ENCODE results near the gene PCDHGA6.
"Not testable (repeated sequence)": the region's sequence is repeated elsewhere in the genome, so short reads cannot be mapped to it uniquely, and the experiment has no call there.

PCDHGA6 gene

GRCh38 chr5:141373673-141374317, at the start of gene PCDHGA6:
TSS of gene PCDHGA6 (plus strand) at chr5:141373891. CDS start at chr5:141374084, 193 bp downstream.
- no peak for DNase-seq (ENCODE audit: low read depth in 3 of 3)

DNA sequence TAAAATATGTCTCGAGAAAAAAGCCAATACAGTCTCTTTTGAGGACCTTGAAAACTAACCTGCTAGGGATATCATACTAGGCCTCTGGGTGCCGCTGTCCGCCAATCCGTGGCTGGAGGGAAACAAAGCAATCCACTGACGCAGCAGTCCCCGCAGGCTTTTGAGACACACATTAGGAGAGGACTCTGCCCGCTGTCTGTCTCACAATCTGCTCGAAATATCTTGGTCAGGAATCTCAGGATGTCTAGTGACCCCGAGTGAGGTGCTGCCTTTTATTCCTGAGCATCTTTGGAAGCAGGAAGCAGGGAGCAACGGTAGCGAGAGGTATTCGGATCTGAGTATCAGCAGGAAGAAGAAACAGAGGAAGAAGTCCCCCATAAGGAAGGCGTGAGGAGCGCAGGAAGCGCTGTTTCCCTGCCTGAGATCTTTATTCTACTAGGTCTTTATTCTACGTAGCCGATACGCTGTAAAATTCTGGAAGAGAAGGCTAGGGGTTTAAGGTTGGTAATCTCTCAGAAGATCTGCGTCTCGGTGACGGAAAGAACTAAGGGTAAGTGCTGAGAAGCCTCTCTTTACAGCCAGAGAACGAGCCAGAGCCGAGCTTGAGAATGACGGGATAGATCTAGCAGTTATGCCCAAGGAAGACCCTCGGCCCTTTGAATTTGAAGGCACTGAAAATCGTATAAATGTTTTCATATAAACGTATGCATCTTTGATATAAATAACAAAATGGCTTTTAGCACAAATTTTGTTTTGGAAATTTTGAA, 47.4 kb upstream of the PCDHGA6 start:
- DNase-seq (ENCODE audit: low read depth in 3 of 3), result peak; percentile 36 to 43 (median 42)

- no peak for DNase-seq (ENCODE audit: low read depth in 3 of 3)
These were observed 45.5 kb upstream of the PCDHGA6 start for GRCh38 chr5:141328231-141328630.

- no peak for DNase-seq (ENCODE audit: low read depth in 3 of 3)
These were observed 43.2 kb upstream of the PCDHGA6 start, which contains the start of gene PCDHGA1 for GRCh38 chr5:141330299-141331080. TSS of gene PCDHGA1 (plus strand) at chr5:141330514.

GRCh38 chr5:141332571-141332970, 41.1 kb upstream of the PCDHGA6 start:
- not testable (repeated sequence) for DNase-seq (ENCODE audit: low read depth in 3 of 3)

DNA sequence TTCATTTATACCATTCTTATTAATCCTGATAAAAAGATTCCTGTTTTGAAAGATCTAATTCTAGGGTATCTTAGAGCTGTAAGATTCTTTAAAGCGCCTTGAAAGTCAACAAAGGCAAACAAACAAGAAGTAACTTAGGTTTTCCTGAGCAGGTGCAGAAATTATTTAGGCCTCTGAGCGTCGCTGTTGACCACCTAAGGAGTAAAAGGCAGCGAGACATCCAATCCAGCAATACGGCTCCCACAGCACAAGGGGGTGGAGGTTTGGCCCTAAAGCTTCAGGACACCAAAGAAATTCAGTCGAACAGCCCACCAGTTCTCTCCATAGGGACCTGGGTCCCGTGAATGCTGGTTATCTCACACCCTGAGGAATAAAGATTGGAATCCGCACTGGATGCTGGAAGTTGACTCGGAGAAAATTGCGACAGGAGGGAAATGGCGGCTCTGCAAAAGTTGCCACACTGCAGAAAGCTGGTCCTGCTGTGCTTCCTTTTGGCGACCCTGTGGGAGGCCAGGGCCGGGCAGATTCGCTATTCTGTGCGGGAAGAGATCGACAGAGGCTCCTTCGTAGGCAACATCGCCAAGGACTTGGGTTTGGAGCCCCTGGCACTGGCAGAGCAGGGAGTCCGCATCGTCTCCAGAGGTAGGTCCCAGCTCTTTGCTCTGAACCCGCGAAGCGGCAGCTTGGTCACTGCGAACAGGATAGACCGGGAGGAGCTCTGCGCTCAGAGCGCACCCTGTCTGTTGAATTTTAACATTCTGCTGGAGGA, 35.0 kb upstream of the PCDHGA6 start, which contains the start of gene PCDHGA2:
TSS of gene PCDHGA2 (plus strand) at position 223 of the 769 bp plus-strand sequence.
- DNase-seq (ENCODE audit: low read depth in 3 of 3), result no peak

- DNase-seq (ENCODE audit: low read depth in 3 of 3), result not testable (repeated sequence)
These were observed 32.8 kb upstream of the PCDHGA6 start for GRCh38 chr5:141340781-141341354.

DNA sequence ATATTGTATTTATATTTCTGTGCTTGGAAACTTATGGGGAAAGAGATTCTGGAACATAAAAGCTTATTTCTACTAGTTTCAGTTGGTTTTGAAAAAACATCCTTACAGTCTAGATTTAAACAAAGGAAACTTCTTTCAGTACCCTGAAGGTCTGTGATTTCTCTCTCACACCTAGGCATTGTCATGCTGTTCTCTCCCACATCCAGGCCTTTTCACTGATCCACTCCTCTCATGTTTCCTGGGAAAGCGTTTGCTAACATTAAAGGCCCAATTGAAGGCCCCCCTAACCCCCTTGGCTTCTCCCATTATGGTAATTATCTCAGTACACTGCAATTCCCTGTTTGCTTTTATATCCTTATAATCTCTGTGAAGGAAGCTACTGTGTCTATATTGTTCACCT, 30.9 kb upstream of the PCDHGA6 start:
- DNase-seq (ENCODE audit: low read depth in 3 of 3), result no peak

DNA sequence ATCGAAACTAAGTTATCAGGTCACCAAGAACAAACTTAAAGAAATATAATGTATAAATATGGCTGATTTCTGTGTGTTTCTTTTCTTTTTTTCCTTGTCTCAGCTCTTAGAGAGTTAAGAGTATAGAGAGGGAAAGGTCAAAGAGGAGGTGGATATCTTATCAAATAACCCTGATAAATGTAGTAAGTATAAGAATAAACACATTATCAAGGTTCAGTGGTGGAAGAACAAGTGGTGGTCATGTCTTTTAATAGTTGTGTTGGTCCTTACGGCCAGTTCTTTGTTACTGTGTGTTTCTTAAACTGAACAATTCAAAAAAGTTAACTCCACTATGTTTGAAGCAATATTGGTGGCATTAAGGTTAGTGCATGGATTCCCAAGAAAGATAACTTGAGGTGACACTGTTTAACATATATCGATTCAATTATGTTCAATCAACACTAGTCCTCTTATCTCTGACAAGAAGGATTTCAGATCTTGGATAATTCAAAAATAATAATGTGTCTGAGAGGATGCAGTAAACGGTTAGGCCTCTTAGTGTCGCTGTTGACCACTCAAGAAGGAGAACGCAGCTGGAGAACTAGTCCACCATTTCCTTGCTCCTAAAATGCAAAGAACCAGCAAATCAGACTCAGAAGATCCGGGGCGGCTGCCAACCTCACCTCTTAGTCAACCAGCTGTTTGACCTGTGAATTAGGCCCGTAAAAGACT, 30.3 kb upstream of the PCDHGA6 start, which contains the start of gene PCDHGA3:
TSS of gene PCDHGA3 (plus strand) at position 588 of the 711 bp plus-strand sequence. CDS start 205 bp downstream, outside the sequence.
- DNase-seq (ENCODE audit: low read depth in 3 of 3), result no peak

GRCh38 chr5:141343953-141344463, 29.7 kb upstream of the PCDHGA6 start:
- DNase-seq (ENCODE audit: low read depth in 3 of 3), result no peak

- no peak for DNase-seq (ENCODE audit: low read depth in 3 of 3)
These were observed 28.4 kb upstream of the PCDHGA6 start for GRCh38 chr5:141345327-141345726.

GRCh38 chr5:141346017-141346416, 27.7 kb upstream of the PCDHGA6 start:
- not testable (repeated sequence) for DNase-seq (ENCODE audit: low read depth in 3 of 3)

DNA sequence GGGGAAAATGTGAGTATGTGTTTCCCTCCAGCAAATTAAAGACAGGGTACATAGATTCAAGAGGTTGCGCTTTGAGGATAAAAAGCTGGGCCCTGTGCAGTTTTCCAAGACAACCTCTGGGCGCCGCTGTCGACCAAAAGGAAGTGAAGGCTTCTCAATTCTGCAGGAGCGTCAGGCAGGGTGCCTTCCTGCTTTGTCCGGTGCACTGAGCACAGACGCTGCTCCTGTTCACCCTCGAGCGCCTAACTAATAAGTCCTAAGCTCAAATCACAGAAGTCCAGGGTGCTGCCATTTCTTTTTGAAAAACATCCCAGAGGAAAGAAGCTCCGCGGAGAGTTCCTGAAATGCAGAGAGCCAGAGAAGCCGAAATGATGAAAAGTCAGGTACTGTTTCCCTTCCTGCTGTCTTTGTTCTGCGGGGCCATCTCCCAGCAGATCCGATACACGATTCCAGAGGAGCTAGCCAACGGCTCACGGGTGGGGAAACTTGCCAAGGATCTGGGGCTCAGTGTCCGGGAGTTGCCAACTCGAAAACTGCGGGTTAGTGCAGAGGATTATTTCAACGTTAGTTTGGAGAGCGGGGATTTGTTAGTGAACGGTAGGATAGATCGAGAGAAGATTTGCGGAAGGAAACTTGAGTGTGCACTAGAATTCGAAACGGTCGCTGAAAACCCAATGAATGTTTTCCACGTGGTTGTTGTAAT, 23.6 kb upstream of the PCDHGA6 start, which contains the start of gene PCDHGB1:
TSS of gene PCDHGB1 (plus strand) at position 183 of the 703 bp plus-strand sequence. CDS start at position 345, 162 bp downstream.
- no peak for DNase-seq (ENCODE audit: low read depth in 3 of 3)

DNA sequence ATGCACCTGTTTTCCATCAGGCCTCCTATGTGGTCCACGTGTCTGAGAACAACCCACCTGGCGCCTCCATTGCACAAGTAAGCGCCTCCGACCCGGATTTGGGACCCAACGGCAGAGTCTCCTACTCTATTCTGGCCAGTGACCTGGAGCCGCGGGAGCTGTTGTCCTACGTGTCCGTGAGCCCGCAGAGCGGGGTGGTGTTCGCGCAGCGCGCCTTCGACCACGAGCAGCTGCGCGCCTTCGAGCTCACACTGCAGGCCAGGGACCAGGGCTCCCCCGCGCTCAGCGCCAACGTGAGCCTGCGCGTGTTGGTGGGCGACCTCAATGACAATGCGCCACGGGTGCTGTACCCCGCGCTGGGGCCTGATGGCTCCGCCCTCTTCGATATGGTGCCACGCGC, 22.1 kb upstream of the PCDHGA6 start:
- no peak for DNase-seq (ENCODE audit: low read depth in 3 of 3)

- no peak for DNase-seq (ENCODE audit: low read depth in 3 of 3)
These were observed 18.7 kb upstream of the PCDHGA6 start, which contains the start of gene PCDHGA4 for GRCh38 chr5:141354900-141355469. TSS of gene PCDHGA4 (plus strand) at chr5:141355021. CDS start at chr5:141355108, 87 bp downstream.

GRCh38 chr5:141355641-141356040, 18.1 kb upstream of the PCDHGA6 start:
- no peak for DNase-seq (ENCODE audit: low read depth in 3 of 3)

DNA sequence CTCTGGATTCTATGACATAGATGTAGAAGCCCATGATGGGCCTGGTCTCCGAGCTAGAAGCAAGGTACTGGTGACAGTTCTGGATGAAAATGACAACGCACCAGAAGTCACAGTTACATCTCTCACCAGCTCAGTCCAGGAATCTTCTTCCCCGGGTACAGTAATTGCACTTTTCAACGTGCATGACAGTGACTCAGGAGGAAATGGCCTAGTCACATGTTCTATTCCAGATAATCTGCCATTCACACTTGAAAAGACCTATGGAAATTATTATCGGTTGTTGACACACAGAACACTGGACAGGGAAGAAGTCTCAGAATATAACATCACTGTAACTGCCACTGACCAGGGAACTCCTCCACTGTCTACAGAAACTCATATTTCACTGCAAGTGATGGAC, 17.6 kb upstream of the PCDHGA6 start:
- no peak for DNase-seq (ENCODE audit: low read depth in 3 of 3)

DNA sequence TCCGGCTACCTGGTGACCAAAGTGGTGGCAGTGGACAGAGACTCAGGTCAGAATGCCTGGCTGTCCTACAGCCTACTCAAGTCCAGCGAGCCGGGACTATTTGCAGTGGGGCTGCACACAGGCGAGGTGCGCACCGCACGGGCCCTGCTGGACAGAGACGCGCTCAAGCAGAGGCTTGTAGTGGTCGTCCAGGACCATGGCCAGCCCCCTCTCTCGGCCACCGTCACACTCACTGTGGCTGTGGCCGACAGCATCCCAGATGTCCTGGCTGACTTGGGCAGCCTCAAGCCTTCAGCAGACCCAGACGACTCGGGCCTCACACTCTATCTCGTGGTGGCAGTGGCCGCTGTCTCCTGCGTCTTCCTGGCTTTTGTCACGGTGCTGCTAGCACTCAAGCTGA, 16.7 kb upstream of the PCDHGA6 start:
- no peak for DNase-seq (ENCODE audit: low read depth in 3 of 3)
